PC-9 (cell line): ENCODE measurements around the gene RMND5A.

Source experiments
- CTCF ChIP-seq: fragments of 200-600 bp; sonication (generic); conservative IDR thresholded peaks from 2 replicates; pipeline ENCODE4 v1.6.1; 2017; ENCODE audit warnings: mixed run types, antibody characterized with exemption, mild to moderate bottlenecking, moderate library complexity
- EZH2 ChIP-seq: fragments of 200-600 bp; sonication (generic); IDR thresholded peaks from 2 replicates; pipeline ENCODE4 v1.8.0; 2017; ENCODE audit warnings: antibody characterized with exemption, low read depth

GRCh38 chr2:86764661-86765309 is 44.7 kb downstream of the RMND5A start:
- TF ChIP-seq CTCF, result peak; percentile 78
- TF ChIP-seq EZH2, result no peak
